ENCODE data around the gene NAT16. TPM values are rescaled to one million over a fixed set of nuclear protein-coding genes. Genes with fewer than 3 reads are reported as not detected.
A peak's percentile ranks its signal among the peaks of the same experiment; 100 is the strongest.

Gene NAT16
- total RNA-seq, 5 donors from 2014 or later (not counting 1 experiment from before 2014, with no cell fraction given): not detected

GRCh38 chr7:101163279-101164070, 16.6 kb downstream of the NAT16 start:
- ATAC-seq (replicated peaks in 1 of 4): peak in 3 of 4 experiments; percentile 23 to 33 (median 31)
- CTCF ChIA-PET: interaction anchor here (0.6 to 0.8 kb wide), 2 partner anchors 9 to 1246 kb away, joined by 3 to 4 read pairs; partner anchors contain the start of gene AP1S1 (in 1 of the 2)
- H3K36me3 Mint-ChIP-seq: peaks cover 18% of the 10 kb centered on the region

GRCh38 chr7:101162551-101163278, 17.4 kb downstream of the NAT16 start:
- H3K27me3 ChIP-seq (replicated peaks in 1 of 2; ENCODE audit: control insufficient read depth in 2 of 2, extremely low read depth in 1 of 2, insufficient read depth in 2 of 2, low read length in 1 of 2): peaks cover 9 to 80% of the 10 kb centered on the region in 2 experiments
- DNase-seq (peak in 1 of 35 experiments; percentile 4), ATAC-seq (replicated peaks in 1 of 4) (no peak)
- Mint-ChIP-seq H3K36me3 (peaks cover 22% of the 10 kb centered on the region), H3K27ac (no peak overlapping the region), H3K4me1 (peaks cover 28 to 40% (median 28%) of the 10 kb centered on the region in 3 donors), H3K9me3 (no peaks in the 10 kb centered on the region), H3K4me3 (peak overlapping the region; percentile 67 to 86 (median 72)), H3K27me3 (peaks cover 25 to 43% of the 10 kb centered on the region in 2 donors)
- H3K9me3 ChIP-seq: no peaks in the 10 kb centered on the region
- H3K36me3 ChIP-seq (ENCODE audit: control insufficient read depth in 2 of 2, extremely low read depth in 1 of 2, insufficient read depth in 1 of 2, low read length in 1 of 2): peaks cover 0 to 5% of the 10 kb centered on the region in 2 donors
- ChIA-PET CTCF (interaction anchor here (0.6 to 0.8 kb wide), 2 partner anchors 9 to 1245 kb away, joined by 3 to 4 read pairs; partner anchors contain the start of gene AP1S1 (in 1 of the 2)), POLR2A (no interaction called here)
- no peak overlapping the region for H3K27ac ChIP-seq (ENCODE audit: low read length)
- 1% methylated on average over 63 of the region's 74 CpGs for WGBS (ENCODE audit: insufficient coverage)
- peak overlapping the region in 1 of 2 donors; percentile 44 for H3K4me3 ChIP-seq (ENCODE audit: control insufficient read depth in 1 of 2, extremely low read depth in 1 of 2, low read length in 1 of 2)
- peaks cover 16 to 52% of the 10 kb centered on the region in 2 experiments for H3K4me1 ChIP-seq (ENCODE audit: control insufficient read depth in 1 of 2, extremely low read depth in 1 of 2, insufficient read depth in 2 of 2, low read length in 2 of 2)

More at GRCh38 chr7:101163279-101164070, 16.6 kb downstream of the NAT16 start:
- H3K27me3 Mint-ChIP-seq: peaks cover 32 to 51% of the 10 kb centered on the region in 2 donors
- 2% methylated on average over 72 of the region's 92 CpGs for WGBS (ENCODE audit: insufficient coverage)
- H3K27me3 ChIP-seq (replicated peaks in 1 of 2; ENCODE audit: control insufficient read depth in 2 of 2, extremely low read depth in 1 of 2, insufficient read depth in 2 of 2, low read length in 1 of 2): peaks cover 11 to 87% of the 10 kb centered on the region in 2 experiments
- no peak overlapping the region for H3K27ac ChIP-seq (ENCODE audit: low read length)
- H3K36me3 ChIP-seq (ENCODE audit: control insufficient read depth in 2 of 2, extremely low read depth in 1 of 2, insufficient read depth in 1 of 2, low read length in 1 of 2): peaks cover 0 to 5% of the 10 kb centered on the region in 2 donors
- peak overlapping the region; percentile 62 to 86 (median 68) for H3K4me3 Mint-ChIP-seq
- H3K4me1 Mint-ChIP-seq: peaks cover 31 to 46% (median 31%) of the 10 kb centered on the region in 3 donors
- POLR2A ChIA-PET: no interaction called here
- DNase-seq: peak in 3 of 35 experiments; percentile 23 to 47 (median 23)
- no peaks in the 10 kb centered on the region for H3K9me3 Mint-ChIP-seq
- peak overlapping the region; percentile 44 to 57 for H3K4me3 ChIP-seq (ENCODE audit: control insufficient read depth in 1 of 2, extremely low read depth in 1 of 2, low read length in 1 of 2)
- no peaks in the 10 kb centered on the region for H3K9me3 ChIP-seq
- H3K4me1 ChIP-seq (ENCODE audit: control insufficient read depth in 1 of 2, extremely low read depth in 1 of 2, insufficient read depth in 2 of 2, low read length in 2 of 2): peaks cover 16 to 52% of the 10 kb centered on the region in 2 experiments
- H3K27ac Mint-ChIP-seq: no peak overlapping the region

GRCh38 chr7:101161692-101162471, 18.2 kb downstream of the NAT16 start:
- POLR2A ChIA-PET: no interaction called here
- H3K9me3 ChIP-seq: no peaks in the 10 kb centered on the region
- no peaks in the 10 kb centered on the region for H3K9me3 Mint-ChIP-seq

GRCh38 chr7:101160910-101161309, 19.2 kb downstream of the NAT16 start:
- Mint-ChIP-seq H3K27ac (no peak overlapping the region), H3K36me3 (peaks cover 25% of the 10 kb centered on the region), H3K27me3 (peaks cover 10 to 28% of the 10 kb centered on the region in 2 donors), H3K4me1 (peaks cover 11 to 28% (median 19%) of the 10 kb centered on the region in 3 donors), H3K9me3 (no peaks in the 10 kb centered on the region), H3K4me3 (no peak overlapping the region)
- Histone ChIP-seq H3K9me3 (no peaks in the 10 kb centered on the region), H3K27ac (ENCODE audit: low read length) (no peak overlapping the region), H3K4me3 (ENCODE audit: control insufficient read depth in 1 of 2, extremely low read depth in 1 of 2, low read length in 1 of 2) (no peak overlapping the region), H3K4me1 (ENCODE audit: control insufficient read depth in 1 of 2, extremely low read depth in 1 of 2, insufficient read depth in 2 of 2, low read length in 2 of 2) (peaks cover 12 to 36% of the 10 kb centered on the region in 2 experiments), H3K36me3 (ENCODE audit: control insufficient read depth in 2 of 2, extremely low read depth in 1 of 2, insufficient read depth in 1 of 2, low read length in 1 of 2) (peaks cover 0 to 9% of the 10 kb centered on the region in 2 donors), H3K27me3 (replicated peaks in 1 of 2; ENCODE audit: control insufficient read depth in 2 of 2, extremely low read depth in 1 of 2, insufficient read depth in 2 of 2, low read length in 1 of 2) (peaks cover 6 to 62% of the 10 kb centered on the region in 2 experiments)
- ChIA-PET POLR2A (no interaction called here), CTCF (interaction anchor here in 1 of 2 donors (0.6 kb wide), 2 partner anchors 510 to 755 kb away, joined by 4 read pairs; no protein-coding TSS in a partner anchor)
- DNase-seq: no peak
- no peak for ATAC-seq (replicated peaks in 1 of 4)

More at GRCh38 chr7:101161692-101162471, 18.2 kb downstream of the NAT16 start:
- no peak overlapping the region for H3K27ac ChIP-seq (ENCODE audit: low read length)
- Mint-ChIP-seq H3K27me3 (peaks cover 16 to 35% of the 10 kb centered on the region in 2 donors), H3K4me3 (peak overlapping the region; percentile 67 to 86 (median 72)), H3K27ac (no peak overlapping the region), H3K36me3 (peaks cover 25% of the 10 kb centered on the region), H3K4me1 (peaks cover 19 to 32% (median 25%) of the 10 kb centered on the region in 3 donors)
- ATAC-seq (replicated peaks in 1 of 4) (no peak), DNase-seq (no peak)
- H3K4me1 ChIP-seq (ENCODE audit: control insufficient read depth in 1 of 2, extremely low read depth in 1 of 2, insufficient read depth in 2 of 2, low read length in 2 of 2): peaks cover 14 to 46% of the 10 kb centered on the region in 2 experiments
- peaks cover 6 to 71% of the 10 kb centered on the region in 2 experiments for H3K27me3 ChIP-seq (replicated peaks in 1 of 2; ENCODE audit: control insufficient read depth in 2 of 2, extremely low read depth in 1 of 2, insufficient read depth in 2 of 2, low read length in 1 of 2)
- WGBS (ENCODE audit: insufficient coverage): 90% methylated on average over 10 of the region's 17 CpGs
- H3K4me3 ChIP-seq (ENCODE audit: control insufficient read depth in 1 of 2, extremely low read depth in 1 of 2, low read length in 1 of 2): peak overlapping the region in 1 of 2 donors; percentile 10
- CTCF ChIA-PET: interaction anchor here in 1 of 2 donors (0.6 to 0.7 kb wide), 2 partner anchors 1214 to 1290 kb away, joined by 4 to 6 read pairs; no protein-coding TSS in a partner anchor
- peaks cover 0 to 6% of the 10 kb centered on the region in 2 donors for H3K36me3 ChIP-seq (ENCODE audit: control insufficient read depth in 2 of 2, extremely low read depth in 1 of 2, insufficient read depth in 1 of 2, low read length in 1 of 2)

- Mint-ChIP-seq H3K9me3 (no peaks in the 10 kb centered on the region), H3K27ac (no peak overlapping the region), H3K27me3 (peaks cover 2 to 19% of the 10 kb centered on the region in 2 donors), H3K36me3 (peaks cover 25% of the 10 kb centered on the region), H3K4me3 (no peak overlapping the region), H3K4me1 (peaks cover 10 to 26% (median 19%) of the 10 kb centered on the region in 3 donors)
- no peak for ATAC-seq (replicated peaks in 1 of 4)
- Histone ChIP-seq H3K27ac (ENCODE audit: low read length) (no peak overlapping the region), H3K27me3 (replicated peaks in 1 of 2; ENCODE audit: control insufficient read depth in 2 of 2, extremely low read depth in 1 of 2, insufficient read depth in 2 of 2, low read length in 1 of 2) (peaks cover 5 to 54% of the 10 kb centered on the region in 2 experiments), H3K4me1 (ENCODE audit: control insufficient read depth in 1 of 2, extremely low read depth in 1 of 2, insufficient read depth in 2 of 2, low read length in 2 of 2) (peaks cover 5 to 34% of the 10 kb centered on the region in 2 experiments), H3K4me3 (ENCODE audit: control insufficient read depth in 1 of 2, extremely low read depth in 1 of 2, low read length in 1 of 2) (no peak overlapping the region), H3K9me3 (no peaks in the 10 kb centered on the region), H3K36me3 (ENCODE audit: control insufficient read depth in 2 of 2, extremely low read depth in 1 of 2, insufficient read depth in 1 of 2, low read length in 1 of 2) (peaks cover 0 to 9% of the 10 kb centered on the region in 2 donors)
- ChIA-PET POLR2A (no interaction called here), CTCF (interaction anchor here in 1 of 2 donors (0.6 kb wide), 3 partner anchors 75 to 755 kb away, joined by 3 to 4 read pairs (median 4); no protein-coding TSS in a partner anchor)
- no peak for DNase-seq
- 83% methylated on average over 18 of the region's 31 CpGs for WGBS (ENCODE audit: insufficient coverage)
Measured at GRCh38 chr7:101159696-101160674, 20.1 kb downstream of the NAT16 start.

Data from T-cell (primary cell).